ENCODE results near the gene MYOM1.

MYOM1 gene

DNA sequence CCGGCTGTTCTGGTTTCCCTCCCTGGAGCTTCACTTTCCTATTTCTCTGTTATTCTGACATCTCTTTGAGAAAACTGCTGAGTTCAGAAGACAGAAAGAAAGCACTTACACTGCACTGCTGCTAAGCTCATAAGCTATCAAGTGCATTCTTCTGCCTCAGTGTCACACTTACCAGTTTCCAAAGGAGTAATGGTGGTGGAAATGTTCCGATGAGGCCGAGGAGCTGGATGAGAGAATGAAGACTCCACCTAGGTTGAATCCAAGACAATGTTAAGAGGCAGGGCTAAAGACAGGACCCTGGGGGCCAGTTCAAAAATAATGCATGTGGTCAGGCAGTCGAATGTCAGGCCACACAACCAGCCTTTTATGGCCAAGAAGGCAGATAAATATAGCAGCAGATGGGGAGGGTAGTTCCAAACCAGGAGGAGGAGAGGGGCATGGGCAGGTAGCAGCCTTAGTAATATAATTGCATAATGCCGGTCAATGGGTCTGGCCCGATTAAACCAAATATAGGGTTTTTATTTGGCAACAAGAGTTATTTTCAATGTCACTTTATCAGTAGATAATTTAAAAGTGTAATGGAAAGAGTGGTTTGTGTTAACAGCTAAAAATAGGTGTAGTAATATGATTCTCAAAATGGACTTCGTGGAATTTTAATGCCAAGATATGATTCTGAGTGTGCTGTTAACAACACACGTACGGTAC, at the start of gene MYOM1:
Gene MYOM1 (minus strand): TSS at position 338 of the 705 bp plus-strand sequence. CDS start 4,745 bp downstream, outside the sequence.
- DNase-seq: no peak

DNA sequence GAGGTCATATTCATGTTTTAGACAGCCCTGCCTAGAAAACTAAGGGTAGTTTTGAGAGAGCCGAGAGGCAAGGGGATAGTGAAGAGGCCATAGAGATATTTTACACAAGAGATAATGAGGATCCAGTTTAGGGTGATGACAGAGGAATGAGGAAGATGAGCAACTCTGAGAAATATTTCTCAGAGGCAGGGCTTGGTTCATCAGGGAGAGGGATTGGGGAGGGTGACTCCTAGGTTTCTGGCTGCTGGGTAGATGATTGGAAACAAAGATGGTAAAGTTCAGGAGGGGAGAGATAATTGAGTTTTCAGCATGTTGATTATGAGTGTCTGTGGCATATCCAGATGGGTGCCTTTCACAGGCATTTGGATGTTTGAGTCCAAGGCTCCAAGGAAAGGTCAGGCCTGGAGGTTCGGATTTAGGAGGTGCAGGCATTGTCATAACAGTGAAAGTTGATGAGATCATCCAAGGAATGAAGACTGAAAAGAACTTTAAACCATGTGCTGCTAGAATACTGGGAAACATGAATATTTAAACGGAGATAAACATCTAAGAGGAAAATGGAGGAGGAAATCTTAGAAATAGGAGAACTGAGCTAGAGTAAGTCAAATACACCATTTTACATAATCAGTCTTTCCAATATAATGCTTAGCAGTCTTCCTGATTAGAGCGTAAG, 49.6 kb upstream of the MYOM1 start:
- DNase-seq: no peak

DNA sequence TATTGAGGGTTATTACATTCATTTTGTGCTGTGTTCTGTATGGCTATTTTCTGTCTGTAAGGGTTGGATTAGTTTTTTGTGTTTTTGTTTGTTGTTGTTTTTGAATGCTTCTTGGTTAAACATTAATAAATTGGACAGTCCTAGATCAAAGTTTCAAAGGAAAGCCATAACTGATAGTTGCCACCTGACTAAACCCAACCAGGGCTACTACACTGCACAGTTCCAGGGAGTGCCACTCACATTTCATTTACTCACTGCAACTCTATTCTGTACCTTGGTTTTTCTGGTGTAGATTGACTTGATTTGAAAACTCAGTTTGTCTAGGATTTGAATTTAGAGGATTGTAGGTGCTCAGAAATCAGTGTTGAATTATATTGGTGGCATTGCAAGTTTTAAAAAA, 48.5 kb upstream of the MYOM1 start:
- no peak for DNase-seq

DNA sequence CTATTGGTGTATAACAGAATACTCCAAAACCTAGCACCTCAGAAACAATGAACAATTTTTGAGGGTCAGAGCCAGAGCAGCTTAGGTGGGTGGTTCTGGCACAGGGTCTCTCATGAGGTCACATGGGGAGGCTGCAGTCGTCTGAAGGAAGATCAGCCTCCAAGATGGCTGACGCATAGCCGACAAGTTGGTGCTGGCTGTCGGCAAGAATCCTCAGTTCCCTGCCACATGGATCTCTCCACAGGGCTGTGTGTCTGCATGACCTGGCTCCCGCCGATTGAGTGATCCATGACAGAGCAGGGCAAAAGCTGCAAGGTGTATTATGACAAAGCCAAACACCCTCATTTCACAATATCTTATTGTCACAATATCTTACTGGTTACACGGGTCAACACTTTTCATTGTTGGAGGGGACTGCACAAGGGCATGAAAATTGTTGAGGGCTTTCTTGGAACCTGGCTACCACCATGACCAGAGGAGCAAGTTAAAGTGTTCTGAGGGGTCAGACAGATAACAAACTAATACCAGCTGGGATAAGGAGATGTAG, 46.4 kb upstream of the MYOM1 start:
- DNase-seq: no peak

DNA sequence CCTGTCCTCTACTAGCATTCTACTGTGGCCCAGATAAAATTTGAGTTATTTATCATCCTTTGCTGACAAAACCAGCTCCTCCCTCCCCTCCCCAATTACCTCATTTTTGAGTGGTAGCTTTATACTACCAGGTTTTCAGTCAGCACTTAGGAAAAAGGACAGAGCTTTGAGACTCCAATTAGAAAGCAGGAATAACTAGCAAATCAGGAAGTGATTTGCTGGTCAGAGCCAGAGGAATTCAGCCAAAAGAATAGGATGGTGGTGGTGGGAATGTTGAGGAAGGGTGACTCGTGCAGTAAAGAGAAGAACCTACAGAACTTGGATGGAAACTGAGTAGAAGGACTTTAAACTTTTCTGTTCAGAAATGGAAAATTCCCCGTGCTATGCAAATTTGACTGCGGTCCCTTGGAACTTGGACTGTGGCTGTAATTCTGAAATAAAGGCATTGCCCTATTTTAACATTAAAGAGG, 45.8 kb upstream of the MYOM1 start:
- DNase-seq: no peak

- DNase-seq: no peak
Measured at GRCh38 chr18:3264362-3264761, 44.6 kb upstream of the MYOM1 start.

DNA sequence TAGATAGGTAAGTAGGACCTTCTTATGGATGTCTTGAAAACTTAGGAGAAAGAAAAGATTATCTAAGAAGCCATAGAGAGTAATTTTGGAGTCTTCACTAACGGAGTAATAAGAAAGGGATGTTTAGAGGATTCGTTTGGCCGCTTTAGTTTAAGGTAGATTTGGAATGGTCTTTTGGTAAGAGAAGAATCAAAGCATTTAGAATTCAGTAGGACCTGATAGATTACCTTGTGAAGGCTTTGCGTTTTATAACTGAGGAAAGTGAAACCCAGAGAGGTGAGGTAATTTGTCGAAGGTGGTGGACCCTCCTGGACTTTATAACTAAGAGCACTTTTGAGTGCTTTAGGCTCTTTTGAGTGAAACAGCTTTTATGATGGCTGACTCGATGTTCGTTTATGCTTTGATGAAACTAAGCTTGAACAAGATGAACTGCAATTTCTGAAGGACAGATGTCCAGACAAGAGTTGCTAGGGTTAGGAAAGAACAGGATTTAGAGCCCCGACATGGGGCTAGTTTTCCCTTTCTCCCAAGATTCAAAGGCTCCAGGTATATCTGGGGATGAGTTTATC, 43.4 kb upstream of the MYOM1 start:
- DNase-seq: no peak

- peak; percentile 23 for DNase-seq
Measured at GRCh38 chr18:3262234-3263131, 42.7 kb upstream of the MYOM1 start.

GRCh38 chr18:3261373-3262233, 41.8 kb upstream of the MYOM1 start, which contains the start of gene MYL12B:
TSS of gene MYL12B (plus strand) at chr18:3262133. CDS start at chr18:3272899, 10,766 bp downstream.
- DNase-seq: peak; percentile 77

- no peak for DNase-seq
Measured at GRCh38 chr18:3260995-3261372, 41.2 kb upstream of the MYOM1 start.

DNA sequence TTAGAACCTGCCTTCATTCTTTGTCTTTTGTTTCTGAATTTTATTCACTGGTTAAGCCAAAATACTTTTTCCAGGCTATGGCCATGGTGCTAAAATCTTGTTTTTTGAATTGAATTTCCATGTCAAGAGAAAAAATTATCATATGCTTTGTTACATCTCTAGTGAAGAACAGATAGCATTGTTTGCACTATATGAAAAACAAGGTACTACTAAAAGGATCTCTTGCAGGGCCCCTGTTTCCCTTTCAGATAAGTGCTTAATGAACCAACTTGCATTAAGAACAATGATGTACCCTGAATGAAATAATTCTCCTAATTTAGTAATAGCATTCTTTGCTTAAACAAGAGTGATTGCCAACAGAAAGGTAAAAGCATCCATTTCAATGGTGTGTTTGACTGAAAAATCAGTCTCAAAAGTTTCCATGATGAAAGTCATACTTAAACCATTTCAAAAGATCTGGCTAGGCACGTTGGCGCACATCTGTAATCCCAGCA, 37.9 kb upstream of the MYOM1 start:
- no peak for DNase-seq

- no peak for DNase-seq
Measured at GRCh38 chr18:3256693-3257626, 37.2 kb upstream of the MYOM1 start.

GRCh38 chr18:3255611-3256165, 35.9 kb upstream of the MYOM1 start:
- DNase-seq: no peak

GRCh38 chr18:3254725-3255124, 35.0 kb upstream of the MYOM1 start:
- no peak for DNase-seq

- no peak for DNase-seq
Measured at GRCh38 chr18:3252843-3253242, 33.1 kb upstream of the MYOM1 start.

DNA sequence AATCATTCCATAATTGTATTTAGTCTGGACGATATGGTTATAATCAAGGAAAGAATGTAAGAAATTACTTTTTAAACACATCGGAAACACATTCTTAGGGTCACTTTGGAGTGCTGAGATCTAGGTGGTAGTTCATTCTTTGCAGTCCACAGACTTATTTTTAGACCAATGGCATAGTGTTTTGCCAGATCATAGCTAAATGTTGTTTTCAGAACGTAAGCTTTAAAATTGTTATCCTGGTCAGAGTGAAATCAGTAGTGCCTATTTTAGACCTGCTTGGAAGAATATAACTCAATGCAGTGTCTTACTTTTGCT, 32.2 kb upstream of the MYOM1 start:
- DNase-seq: no peak

GRCh38 chr18:3251249-3251962, 31.6 kb upstream of the MYOM1 start:
- DNase-seq: no peak

DNA sequence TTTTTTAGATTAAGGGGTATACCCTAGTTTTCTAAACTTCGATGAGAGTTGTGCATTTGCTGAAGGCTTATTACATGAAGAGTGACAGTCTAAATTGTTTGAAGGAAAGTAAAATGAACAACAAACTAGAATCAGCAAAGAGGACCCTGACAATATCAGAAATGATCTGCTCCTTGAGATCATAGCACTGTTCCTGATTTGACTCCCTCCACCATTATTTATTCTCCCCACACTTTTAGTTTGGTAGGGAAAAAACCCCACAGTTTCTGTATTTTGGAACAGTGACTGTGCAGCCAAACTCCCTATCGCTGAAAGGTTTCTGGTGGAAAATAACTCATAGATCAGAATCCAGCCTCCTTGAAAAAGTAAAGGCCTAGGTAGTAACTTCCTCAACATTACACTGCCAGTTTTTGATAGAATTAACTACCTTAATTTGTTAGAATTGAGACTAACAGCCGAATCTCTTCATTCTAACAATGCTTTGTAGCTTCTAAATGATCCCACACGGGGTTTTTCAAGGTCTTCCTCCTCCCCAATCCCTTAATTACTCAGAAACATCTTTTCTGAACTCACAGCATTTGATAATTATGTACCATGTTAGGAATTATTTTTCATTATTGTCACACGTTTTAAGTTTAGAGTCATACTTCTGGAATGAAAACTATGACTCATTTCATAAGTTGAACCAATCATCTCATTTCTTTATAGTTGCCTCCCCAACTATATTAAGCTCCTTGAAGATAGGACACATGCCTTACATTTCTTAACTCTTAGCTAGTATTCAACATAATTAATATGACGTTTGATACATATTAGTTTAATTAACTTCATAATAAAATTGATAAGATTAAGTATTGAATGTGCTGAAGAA, 30.7 kb upstream of the MYOM1 start:
- DNase-seq: no peak

All from stimulated activated CD4-positive, alpha-beta T cell treated with anti-CD3 and anti-CD28 coated beads, Interleukin-4, amount 100 ng/mL, for 1 hour (primary cell).